ENCODE data around the gene FGF21.
"Not testable (repeated sequence)": the region's sequence is repeated elsewhere in the genome, so short reads cannot be mapped to it uniquely, and the experiment has no call there.

FGF21 gene, protein sequence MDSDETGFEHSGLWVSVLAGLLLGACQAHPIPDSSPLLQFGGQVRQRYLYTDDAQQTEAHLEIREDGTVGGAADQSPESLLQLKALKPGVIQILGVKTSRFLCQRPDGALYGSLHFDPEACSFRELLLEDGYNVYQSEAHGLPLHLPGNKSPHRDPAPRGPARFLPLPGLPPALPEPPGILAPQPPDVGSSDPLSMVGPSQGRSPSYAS

DNA sequence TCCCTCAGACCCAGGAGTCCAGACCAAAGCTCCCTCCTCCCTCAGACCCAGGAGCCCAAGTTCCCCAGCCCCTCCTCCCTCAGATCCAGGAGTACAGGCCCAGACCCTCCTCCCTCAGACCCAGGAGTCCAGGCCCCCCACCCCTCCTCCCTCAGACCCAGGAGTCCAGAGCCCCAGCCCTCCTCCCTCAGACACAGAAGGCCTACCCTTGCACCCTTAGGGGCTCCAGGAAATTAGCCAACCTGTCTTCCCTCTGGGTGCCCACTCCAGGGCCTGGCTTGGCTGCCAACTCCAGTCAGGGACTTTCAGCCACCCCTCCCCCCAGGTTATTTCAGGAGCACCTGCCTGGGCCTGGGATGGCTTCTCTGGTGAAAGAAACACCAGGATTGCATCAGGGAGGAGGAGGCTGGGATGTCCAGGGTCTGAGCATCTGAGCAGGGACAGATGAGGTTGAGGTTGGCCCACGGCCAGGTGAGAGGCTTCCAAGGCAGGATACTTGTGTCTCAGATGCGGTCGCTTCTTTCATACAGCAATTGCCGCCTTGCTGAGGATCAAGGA, at the start of gene FGF21:
FGF21 (plus strand) TSS at position 441 of the 558 bp plus-strand sequence. CDS start 713 bp downstream, outside the sequence.
- no peak for DNase-seq (ENCODE audit: low spot score)

DNA sequence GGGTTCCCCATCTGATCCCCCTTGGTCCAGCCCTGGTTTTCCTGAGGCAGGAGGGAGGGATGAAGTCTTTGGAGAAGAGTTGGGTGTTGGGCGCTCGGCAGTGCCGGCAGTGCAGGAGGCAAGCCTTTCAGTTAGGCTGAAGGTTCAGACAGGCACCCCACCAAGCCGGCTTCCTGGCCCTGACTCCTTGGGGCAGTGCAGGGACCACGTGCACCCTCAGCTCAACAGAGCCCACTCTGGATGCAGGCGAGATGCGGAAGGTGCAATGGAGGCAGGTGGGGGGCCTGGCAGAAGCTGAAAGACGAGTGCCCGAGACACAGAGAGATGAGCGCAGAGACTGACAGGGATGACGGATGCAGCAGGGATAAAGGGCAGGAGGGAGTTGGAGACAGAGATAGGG, 46.9 kb upstream of the FGF21 start:
- no peak for DNase-seq (ENCODE audit: low spot score)

DNA sequence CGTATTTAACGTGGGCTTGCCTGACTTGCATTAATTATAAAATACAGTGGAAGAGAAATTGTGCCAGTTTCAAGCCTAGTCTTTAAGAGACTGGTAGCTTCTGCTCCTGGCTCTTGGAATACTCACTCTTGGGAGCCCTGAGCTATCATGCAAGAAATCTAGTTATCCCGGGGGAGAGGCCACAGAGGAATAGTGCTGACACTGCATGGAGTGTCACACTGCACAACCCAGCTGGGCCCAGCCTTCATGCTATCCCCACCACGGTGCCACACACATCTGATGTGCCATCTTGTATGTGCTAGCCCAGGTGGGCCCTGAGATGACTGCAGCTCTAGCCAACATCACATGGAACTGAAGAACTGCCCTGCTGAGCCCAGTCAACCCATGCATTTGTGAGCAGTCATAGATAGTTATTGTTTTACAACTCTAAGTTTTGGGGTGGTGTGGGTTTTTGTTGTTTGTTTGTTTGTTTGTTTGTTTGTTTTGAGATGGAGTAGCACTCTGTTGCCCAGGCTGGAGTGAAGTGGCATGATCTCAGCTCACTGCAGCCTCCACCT, 44.1 kb upstream of the FGF21 start:
- DNase-seq (ENCODE audit: low spot score) = no peak

DNA sequence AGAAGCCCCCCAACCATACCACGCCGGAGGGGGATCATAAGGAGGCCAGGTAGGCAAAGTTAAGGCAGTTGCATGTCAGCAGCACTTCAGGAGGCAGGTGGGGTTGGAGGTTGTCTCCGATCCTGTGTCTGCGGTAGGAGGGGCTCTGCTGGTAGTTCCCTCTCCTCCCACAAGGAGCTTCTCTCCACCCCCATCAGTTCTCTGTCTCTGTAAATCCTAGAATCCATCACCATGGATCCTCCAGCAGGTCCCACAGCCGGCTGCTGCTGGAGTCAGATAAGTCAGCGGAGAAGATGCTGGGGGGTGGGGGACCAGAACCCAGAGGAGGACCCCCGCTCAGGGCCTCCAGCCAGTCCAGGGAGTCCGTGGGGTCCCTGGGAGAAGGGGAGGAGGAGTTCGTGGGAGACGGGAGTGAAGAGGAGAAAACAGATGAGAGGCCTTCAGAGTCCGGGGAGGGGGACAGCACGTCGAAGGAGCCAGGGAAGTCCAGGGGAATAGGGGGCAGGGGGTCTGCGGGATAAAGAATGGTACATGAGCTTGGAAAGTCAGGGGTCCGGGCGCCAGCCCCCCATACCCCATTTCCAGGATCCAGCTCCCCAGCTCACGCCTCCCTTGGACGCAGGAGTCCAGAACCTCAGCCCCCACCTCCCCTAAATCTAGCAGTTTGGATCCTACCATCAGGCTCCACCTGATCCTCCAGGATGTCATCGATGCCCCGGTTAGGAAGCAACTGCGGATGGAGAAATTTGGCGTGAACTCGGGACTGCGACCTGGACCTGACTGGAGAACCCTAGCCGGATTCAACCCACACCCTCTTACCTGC, 42.1 kb upstream of the FGF21 start:
- DNase-seq (ENCODE audit: low spot score) = no peak

DNA sequence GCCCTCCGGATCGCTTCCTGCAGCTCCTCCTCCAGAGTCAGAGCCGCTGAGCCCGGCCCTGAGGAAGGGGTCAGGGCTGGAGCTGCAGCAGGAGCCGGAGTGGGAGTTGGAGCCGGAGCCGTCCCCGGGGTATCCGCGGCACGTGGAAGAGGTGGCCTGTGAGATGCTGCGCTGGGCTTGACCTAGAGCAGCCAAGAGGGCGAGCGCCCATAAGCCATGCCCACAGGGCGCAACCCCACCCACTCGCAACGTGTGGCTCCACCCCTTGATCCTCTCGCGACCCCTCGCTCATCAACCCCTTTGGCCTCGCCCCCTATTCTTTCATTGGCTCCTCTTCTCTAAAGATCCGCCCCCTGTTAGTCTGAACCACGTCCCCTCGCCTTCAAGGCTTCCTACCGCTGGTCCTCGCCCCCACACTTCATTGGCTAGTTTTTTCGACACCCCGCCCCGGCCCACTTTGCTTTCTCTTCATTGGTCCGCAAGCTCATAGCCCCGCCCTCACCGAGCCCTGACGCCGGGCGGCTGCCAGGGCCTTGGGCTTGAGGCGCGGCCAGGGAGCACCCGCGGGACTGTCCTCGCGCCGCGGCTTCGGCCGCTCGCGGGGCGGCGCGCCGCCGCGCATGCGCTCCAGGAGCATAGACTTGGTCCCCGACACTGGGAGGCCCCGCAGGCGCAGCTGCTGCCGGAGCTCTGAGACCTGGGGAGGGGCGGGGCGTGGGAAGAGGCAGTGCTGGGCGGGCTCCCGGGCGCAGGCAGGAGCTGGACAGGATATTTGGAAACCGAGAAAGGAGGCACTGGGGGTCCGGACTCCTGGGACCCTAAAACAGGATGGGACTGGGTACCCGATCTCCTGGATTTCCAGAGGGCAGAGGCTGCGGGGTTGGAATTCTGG, 41.2 kb upstream of the FGF21 start:
- DNase-seq (ENCODE audit: low spot score) = peak; percentile 100

DNA sequence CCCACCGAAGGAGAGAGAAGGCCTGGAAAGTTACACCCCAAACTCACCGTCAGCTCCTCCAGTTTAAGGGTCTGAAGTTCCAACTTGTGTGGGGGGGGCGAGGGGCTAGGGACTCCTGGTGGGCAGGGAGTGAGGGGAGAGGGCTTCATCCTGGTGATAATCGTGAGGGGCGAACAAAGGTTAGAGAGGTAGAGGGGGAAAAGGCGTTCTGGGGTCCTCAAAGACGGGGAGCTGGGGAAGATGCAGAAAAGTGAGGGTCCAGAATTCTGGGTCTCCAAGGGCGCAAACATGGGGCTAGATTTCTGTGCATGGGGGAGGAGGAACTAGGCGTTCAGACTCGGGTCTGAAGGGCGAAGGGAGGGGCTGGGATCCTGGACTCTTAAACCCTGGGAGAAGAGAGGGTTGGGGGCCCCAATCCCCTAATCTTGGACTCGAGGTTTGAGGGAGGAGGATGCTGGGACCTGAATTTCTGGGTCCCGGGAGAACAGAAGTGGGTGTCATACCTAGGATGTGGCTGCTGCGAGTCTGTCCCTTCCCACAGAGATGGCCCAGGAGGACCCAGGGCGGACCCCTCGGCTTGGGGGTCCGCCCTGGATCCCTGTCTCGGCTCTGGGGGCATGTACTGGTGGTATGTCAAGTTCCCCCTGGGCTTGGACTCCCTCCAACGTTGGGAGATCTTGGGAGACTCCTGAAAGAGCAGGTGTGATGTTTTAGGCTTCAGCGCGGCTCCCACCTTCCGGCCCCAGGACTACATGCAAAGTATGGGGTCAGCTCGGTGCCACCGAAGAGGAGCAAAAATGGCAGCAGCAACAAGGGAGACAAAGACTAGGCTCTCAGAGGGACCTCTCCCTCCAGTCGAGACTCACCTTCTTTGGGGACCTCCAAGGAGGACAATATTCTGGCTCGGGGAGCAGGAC, 40.3 kb upstream of the FGF21 start:
- DNase-seq (ENCODE audit: low spot score) = no peak

DNA sequence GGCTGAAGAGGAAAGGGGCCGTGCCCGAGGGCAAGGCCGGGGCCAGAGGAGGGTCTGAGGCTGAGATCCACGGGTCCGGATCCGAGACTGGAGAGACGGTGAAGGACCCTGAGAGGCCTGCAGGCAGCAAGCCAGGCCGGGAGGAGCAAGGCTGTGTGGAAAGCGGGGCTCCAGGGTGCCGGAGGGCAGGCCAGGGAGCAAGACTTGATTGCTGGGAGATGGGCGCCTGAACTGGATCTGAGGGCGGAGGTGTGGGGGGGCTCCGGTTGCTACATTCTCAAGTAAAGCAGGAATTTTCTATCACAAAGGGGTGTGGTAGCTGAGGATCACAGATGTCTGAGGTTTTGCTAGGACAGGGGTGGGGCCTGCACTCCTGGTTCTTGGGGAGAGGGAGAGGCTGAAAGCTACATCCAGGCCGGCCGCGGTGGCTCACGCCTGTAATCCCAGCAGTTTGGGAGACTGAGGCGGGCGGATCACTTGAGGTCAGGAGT, 39.6 kb upstream of the FGF21 start:
- DNase-seq (ENCODE audit: low spot score) = no peak

DNA sequence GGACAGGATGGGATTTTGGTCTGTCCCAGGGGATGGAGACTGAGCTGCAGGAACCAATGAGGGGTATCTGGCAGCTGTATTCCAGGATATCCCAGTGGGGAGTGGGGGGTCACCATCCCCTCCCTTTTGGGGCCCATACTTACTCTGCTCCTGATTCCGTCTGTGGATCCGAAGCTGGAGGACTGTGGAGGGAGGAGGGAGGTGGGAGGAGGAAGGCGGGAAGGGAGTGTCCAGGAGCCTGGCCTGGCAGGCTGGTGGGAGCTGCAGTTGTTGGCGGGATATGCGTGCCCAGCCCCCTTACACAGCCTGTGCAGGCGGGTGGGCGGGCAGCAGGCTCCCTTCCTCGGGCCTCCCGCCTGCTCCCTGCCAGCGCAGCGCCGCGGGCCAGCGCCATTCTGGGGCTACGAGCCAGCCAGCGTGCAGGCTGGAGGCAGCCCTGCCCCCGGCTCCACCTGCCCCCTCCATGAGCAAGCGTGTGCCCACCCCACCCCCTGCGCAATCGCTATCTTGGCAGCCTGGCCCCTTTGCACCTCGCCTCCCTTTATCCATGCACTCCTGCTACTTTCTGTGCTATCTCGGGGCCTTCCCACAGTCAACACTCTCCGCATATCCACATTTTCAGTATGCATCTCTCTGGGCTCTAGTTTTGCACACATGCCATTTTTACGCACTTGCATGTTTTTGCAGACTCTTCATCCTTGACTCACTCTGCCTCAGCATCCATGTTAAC, 38.6 kb upstream of the FGF21 start:
- DNase-seq (ENCODE audit: low spot score) = peak; percentile 81

DNA sequence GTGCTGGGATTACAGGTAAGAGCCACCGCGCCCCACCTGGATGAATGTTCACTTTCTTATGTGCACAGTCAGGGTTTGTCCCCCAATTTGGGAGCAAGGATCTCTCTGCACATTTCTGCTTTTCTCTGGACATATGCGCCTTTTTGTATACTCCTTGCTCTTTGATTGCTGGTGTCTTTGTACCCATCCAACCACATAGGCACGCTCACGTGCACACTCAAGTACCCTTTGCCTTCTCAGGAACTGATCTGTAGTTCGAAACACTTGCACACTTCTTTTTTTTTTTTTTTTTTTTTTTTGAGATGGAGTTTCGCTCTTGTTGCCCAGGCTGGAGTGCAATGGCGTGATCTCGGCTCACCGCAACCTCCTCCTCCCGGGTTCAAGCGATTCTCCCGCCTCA, 37.2 kb upstream of the FGF21 start:
- not testable (repeated sequence) for DNase-seq (ENCODE audit: low spot score)

DNA sequence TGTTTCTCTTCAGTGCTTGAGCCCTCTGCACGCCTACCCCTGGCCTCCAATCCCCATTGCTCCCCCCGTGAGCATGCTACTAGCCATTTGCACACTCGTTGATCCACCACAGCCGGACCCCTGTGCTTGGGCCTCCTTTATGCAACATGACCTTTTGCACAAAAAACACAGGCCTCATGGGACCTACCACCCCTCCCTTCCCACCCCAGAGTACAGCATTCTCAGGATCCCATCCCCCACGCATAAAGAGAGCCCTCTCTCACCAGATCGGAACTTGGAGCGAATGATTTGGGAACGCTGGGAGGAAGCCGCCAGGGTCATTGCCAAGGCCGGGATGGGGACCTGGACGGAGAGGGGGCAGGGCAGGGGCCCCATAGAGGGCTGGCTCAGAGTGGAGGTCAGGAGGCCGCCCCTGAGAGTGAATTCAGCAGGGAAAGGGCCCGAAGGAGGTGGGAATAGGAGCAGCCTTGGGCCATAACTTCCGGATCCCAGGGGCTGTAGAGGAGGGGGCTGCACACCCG, 36.6 kb upstream of the FGF21 start:
- no peak for DNase-seq (ENCODE audit: low spot score)

DNA sequence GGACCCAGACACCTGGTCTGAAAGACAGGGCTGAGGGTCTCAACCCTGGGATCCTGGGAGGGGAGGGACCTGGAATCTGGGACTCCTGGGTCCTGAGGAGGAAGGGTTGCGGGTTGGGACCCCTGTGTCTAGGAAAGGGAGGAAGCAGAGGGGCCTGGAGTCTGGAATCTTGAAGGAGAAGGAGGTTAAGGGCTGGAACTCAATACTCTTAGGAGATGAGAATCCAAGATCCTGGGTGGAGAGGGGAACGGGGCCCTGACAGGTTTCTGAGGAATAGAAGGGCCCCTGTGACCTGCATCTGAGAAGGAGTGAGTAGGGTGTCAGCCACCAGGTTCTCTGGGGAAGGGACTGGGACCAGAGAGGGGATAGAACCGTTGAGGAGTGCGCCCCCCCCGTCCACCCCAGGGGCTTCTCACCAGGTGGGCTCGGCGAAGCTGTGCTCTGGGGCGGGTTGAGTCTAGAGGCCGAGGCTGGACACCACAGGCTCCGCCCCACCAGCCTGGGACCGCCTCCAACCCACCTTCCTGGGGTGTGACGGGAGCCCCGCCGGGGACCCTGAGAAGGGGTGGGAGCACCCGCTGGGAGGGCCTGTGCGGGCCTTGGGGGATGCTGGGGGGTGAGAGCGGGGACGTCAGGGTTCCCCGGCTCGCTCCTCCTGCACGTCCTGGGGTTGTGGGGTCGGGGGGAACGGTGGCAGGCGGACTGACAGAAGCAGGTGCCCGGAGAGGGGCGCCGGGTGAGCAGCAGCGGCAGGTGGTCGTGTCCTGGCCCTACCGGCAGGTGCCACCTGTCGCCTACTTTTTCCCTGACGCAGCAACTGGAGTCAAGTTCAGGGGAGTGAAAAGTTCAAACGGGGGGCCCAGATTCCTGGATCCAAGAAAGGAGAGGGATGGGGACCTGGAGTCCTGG, 35.8 kb upstream of the FGF21 start, which contains the start of gene MAMSTR:
MAMSTR (minus strand) TSS at position 463 of the 909 bp plus-strand sequence. CDS start 694 bp downstream, outside the sequence.
- no peak for DNase-seq (ENCODE audit: low spot score)

DNA sequence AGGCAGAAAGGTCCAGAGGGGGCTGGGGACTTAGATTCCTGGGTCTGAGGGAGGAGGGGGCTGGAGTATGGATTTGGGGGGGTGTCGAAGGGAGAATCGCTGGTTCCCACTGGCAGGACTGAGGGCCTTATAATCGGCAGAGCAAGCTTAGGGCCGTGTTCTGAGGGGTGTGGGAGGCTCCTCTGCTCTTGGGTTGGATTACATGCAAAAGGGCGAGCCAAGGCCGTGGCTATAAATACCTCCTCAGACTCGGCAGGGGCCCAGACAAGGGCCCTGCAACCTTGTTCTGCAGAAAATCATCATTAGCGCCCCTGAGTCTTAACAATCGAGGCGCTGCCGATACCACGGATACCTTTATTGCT, 35.1 kb upstream of the FGF21 start:
- no peak for DNase-seq (ENCODE audit: low spot score)

DNA sequence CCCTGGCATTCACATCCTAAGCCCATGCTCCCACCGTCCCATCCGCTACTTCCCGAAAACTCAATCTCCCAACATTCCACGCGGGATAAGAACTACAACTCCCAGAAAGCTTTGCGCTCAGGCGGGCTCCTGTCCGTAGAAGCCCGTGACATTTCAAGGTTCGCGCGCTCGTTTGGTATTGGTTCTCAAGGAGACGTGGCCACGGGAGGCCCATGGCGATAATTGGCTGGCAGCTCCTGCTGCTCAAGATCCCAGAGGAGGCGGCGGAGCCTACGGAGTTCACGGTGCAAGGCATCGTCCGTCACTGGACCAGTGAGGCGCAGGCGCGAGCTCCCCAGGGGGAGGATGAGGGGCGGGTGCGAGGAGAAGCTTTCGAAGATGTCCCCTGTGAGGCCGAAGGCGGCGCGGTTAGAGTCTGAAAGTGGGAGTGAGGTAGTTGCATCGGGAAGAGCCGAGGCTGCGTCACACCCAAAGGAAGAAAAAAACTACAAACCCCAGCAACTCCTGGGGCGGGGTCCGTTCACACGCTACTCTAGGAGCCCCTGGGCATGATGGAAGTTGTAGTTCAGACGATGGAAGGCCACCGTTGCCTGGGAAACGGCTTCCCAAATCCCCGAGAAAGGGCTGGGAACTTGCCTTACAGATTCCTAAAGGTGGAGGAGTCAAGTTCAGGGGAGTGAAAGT, 34.6 kb upstream of the FGF21 start:
- peak; percentile 100 for DNase-seq (ENCODE audit: low spot score)

DNA sequence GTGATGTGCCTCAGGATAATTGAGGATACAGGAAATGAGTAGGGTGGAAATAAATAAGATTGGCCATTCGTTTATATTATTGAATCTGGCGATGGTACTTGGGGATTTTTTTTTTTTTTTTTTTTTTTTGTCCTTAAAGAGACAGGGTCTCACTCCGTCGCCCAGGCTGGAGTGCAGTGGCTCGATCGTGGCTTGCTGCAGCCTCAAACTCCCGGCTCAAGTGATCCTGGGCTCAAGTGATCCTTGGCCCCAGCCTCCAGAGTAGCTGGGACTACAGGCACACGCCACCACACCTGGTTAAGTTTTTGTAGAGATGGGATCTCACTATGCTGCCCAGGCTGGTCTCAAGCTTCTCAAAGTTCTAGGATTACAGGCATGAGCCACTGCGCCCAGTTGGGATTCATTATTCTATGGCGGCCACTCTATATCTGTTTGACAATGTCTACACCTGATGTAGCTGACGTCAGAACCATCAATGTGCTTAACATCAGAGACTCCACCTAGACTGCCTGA, 33.1 kb upstream of the FGF21 start:
- DNase-seq (ENCODE audit: low spot score) = no peak

DNA sequence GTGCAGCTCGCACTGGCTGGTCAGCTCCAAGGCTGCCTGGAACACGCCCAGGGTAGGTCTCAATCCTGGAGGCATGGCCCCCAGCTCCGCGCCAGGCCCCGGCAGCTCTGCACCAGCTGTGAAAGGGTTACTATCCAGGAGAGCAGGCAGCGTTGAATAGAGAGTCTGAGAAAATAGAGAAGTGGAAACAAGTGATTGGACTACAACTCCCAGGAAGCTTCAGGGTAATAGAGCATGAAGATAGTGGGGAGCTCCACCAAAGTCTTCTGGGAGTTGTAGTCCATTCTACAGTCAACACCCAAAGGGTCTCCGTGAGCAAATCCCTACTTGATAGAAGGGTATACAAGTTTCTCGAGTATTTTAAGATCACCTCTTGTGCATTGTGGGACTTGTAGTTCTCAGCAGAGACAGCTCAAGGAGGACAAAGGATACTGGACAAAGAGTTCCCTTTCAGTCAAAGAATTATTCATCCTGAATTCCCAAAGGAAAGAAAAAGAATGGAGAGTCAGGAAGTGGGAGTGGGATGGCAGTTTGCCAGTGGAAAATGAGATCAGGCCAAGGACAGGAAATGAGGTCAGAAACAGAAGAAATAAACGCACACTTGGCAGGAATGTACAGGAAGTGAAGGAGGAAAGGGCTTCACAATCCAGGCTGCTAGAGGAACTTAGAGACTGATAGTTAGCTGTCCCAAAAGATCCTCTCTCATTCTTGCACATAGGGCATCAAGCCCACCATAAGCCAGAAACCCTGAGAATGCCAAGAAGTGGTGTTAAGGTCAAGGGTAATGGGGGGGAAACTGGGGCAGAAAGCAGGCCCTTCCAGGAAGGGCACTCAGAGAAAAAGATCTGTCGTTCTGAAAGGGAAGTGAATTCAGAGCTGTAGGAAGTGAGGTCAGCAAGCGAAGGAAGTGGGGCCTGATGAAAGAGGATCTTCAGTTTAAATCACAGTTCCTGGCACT, 30.2 kb upstream of the FGF21 start:
- DNase-seq (ENCODE audit: low spot score) = peak; percentile 71

DNA sequence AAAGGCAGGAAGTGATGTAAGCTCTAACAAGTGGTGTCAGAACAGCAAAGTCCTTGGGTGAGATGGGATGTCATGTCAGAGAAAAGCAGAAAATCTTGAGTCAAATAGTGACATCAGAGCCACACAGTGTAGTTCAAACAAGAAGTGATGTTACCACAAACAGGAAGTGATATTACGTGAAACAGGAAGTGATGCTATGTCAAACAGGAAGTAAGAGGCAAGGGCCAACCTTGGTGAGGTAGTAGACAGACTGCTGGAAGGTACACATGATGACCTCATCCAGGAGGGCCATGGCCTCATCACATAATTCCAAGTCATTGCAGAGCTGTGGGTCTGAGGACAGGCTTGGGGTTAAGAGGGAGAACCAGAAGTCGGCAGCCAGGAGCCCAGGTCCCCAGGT, 28.8 kb upstream of the FGF21 start:
- DNase-seq (ENCODE audit: low spot score) = no peak

Data from Ammon's horn (tissue), 1 donor.